ENCODE data around the gene PEG3. TPM values are rescaled to one million over a fixed set of nuclear protein-coding genes. Genes with fewer than 3 reads are reported as not detected.
"Not testable (repeated sequence)": the region's sequence is repeated elsewhere in the genome, so short reads cannot be mapped to it uniquely, and the experiment has no call there.

Gene PEG3
- total and polyA plus RNA-seq, 8 donors: 0.72 to 38.2 (median 2.0) TPM

DNA sequence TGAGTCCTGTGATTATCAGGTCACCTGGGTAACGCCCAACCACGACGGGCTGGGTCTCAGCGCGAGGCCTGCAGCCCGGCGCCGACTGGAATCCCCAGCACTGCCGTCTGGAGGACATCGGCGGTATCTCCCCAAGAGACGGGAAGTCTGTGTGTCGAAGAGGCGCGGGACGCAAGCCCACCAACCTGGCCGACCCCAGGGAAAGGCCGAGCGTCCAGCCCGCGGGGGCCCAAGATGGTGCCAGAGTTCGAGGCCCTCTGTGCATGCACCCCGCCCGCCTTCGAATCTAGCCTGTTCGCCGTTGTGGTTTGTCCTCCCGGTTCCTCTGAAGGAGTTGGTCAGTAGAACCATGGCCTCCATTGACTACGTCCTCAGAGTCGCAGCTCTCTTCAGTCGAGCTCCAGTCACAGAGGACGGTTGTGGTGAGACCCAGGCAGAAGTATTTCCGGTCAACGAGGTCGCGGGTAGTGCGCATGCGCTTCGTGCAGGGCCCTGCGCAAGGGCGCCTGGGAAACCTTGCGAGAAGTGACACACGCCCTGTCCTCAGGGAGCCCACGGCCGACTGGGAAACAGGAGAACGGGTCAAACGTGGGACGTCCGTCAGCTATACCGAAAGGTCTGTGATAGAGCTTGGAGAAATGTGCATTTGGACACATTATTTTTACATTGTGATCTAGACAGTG, 24.1 kb upstream of the PEG3 start:
- H3K4me3 ChIP-seq: no peak overlapping the region

DNA sequence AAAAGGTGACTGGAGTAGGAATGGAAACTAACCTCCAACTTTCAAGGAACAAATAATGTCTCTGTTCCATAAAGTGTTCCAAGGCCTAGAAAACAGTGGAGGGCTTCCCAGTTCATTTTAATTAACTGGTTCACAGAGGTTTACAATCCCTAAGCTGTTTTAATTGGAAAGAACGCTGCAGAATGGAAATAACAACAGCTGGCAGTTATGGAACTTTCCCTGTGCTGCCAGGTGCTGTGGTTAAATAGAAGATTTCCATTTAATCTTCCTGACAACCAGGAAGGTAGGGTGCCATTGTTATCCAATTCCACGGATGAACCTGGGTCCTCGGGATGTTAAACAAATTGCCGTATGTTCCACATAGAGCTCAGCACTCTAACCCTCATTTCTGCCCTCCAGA, 22.2 kb upstream of the PEG3 start:
- no peak overlapping the region for H3K4me3 ChIP-seq
- intact Hi-C loops (cut with DNase I; ENCODE audit: low total_unique reads): no loop called here
- H3K27ac ChIP-seq: no peak overlapping the region
- WGBS, 5 donors: 77 to 84% (median 83%) methylated on average over 4 of the region's 4 CpGs
- H3K27me3 ChIP-seq: no peaks in the 10 kb centered on the region
- no peak for DNase-seq
- no peak for TF ChIP-seq POLR2A (IDR thresholded peaks at IDR 0.05)
- TF ChIP-seq EP300 (IDR thresholded peaks at IDR 0.05): no peak
- peaks cover 0 to 51% (median 31%) of the 10 kb centered on the region in 4 donors for H3K9me3 ChIP-seq
- H3K4me1 ChIP-seq: no peaks in the 10 kb centered on the region
- no peaks in the 10 kb centered on the region for H3K36me3 ChIP-seq

More for the DNA sequence above, 24.1 kb upstream of the PEG3 start:
- no peak for DNase-seq
- intact Hi-C loops (cut with DNase I; ENCODE audit: low total_unique reads): no loop called here
- Histone ChIP-seq H3K36me3 (no peaks in the 10 kb centered on the region), H3K27me3 (no peaks in the 10 kb centered on the region), H3K4me1 (no peaks in the 10 kb centered on the region), H3K9me3 (peaks cover 0 to 64% (median 32%) of the 10 kb centered on the region in 4 donors), H3K27ac (no peak overlapping the region)
- 51 to 70% (median 55%) methylated on average over 48 to 50 of the region's 50 CpGs for WGBS, 5 donors
- TF ChIP-seq, protein P1, sequence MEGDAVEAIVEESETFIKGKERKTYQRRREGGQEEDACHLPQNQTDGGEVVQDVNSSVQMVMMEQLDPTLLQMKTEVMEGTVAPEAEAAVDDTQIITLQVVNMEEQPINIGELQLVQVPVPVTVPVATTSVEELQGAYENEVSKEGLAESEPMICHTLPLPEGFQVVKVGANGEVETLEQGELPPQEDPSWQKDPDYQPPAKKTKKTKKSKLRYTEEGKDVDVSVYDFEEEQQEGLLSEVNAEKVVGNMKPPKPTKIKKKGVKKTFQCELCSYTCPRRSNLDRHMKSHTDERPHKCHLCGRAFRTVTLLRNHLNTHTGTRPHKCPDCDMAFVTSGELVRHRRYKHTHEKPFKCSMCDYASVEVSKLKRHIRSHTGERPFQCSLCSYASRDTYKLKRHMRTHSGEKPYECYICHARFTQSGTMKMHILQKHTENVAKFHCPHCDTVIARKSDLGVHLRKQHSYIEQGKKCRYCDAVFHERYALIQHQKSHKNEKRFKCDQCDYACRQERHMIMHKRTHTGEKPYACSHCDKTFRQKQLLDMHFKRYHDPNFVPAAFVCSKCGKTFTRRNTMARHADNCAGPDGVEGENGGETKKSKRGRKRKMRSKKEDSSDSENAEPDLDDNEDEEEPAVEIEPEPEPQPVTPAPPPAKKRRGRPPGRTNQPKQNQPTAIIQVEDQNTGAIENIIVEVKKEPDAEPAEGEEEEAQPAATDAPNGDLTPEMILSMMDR (IDR thresholded peaks at IDR 0.05): no peak
- TF ChIP-seq POLR2A (IDR thresholded peaks at IDR 0.05): no peak
- TF ChIP-seq EP300 (IDR thresholded peaks at IDR 0.05): no peak
- TF ChIP-seq POLR2AphosphoS5 (IDR thresholded peaks at IDR 0.05): no peak

DNA sequence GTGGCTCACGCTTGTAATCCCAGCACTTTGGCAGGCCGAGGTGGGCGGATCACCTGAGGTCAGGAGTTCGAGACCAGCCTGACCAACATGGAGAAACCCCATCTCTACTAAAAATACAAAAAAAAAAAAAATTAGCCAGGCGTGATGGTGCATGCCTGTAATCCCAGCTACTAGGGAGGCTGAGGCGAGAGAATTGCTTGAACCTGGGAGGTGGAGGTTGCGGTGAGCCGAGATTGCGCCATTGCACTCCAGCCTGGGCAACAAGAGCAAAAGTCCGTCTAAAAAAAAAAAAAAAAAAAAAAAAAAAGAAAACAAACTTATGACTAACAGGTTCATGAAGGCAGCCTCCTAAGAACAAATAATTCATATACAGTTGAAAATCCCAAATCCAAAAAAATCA, 19.9 kb upstream of the PEG3 start:
- H3K27me3 ChIP-seq; H3K27ac ChIP-seq; DNase-seq; H3K36me3 ChIP-seq; H3K4me1 ChIP-seq; intact Hi-C loops (cut with DNase I; ENCODE audit: low total_unique reads); H3K4me3 ChIP-seq: not testable (repeated sequence)
- peaks cover 0 to 55% (median 25%) of the 10 kb centered on the region in 4 donors for H3K9me3 ChIP-seq
- 82 to 91% (median 89%) methylated on average over 10 of the region's 10 CpGs for WGBS, 5 donors

DNA sequence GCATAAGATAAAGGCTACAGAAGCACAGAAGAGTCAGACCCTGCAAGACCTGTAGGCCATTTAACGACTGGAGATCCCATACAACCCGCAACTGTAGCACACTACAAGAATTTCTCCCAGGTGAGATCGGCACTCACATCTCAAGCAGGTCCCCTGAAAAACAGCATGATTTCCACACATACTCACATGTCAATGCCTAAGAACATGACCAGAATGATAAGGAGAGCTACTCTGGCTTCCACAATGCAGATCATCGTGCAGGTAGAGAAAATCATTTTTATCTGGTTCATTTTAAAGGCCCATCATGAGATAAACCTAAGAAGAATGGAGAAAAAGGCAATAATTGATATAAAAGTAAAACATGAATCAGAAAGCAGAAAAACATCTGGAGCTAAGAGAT, 17.5 kb upstream of the PEG3 start:
- Histone ChIP-seq H3K27me3 (peaks cover 0 to 6% (median 0%) of the 10 kb centered on the region in 3 donors), H3K4me1 (no peaks in the 10 kb centered on the region), H3K36me3 (no peaks in the 10 kb centered on the region), H3K27ac (no peak overlapping the region), H3K4me3 (no peak overlapping the region), H3K9me3 (peaks cover 0 to 53% (median 21%) of the 10 kb centered on the region in 4 donors)
- 77 to 85% (median 84%) methylated on average over 4 of the region's 4 CpGs for WGBS, 5 donors
- intact Hi-C loops (cut with DNase I; ENCODE audit: low total_unique reads): no loop called here
- TF ChIP-seq, protein P1 (IDR thresholded peaks at IDR 0.05): no peak
- TF ChIP-seq POLR2A (IDR thresholded peaks at IDR 0.05): no peak
- TF ChIP-seq POLR2AphosphoS5 (IDR thresholded peaks at IDR 0.05): no peak
- no peak for TF ChIP-seq EP300 (IDR thresholded peaks at IDR 0.05)
- DNase-seq: no peak

DNA sequence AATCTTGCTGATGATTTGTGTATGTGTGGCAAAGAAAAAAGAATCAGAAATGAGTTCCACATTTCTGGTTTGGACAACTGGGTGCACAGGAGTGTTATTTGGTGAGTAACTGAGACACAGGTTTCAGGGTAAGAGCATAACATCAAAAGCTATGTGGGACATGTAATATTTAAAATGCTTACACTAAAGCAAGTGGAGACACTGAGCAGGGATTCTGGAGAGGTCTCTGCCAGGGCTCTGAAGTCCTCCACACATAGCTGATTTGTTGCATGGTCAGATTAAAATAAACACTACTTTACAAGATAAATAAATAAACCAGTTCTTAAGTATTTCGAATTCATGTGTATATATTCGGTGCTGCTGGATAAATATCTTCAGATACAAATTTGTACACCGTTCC, 16.3 kb upstream of the PEG3 start:
- no peaks in the 10 kb centered on the region for H3K4me1 ChIP-seq
- no peak for DNase-seq
- 67 to 84% (median 70%) methylated on average over 3 of the region's 3 CpGs for WGBS, 5 donors
- intact Hi-C loops (cut with DNase I; ENCODE audit: low total_unique reads): no loop called here
- H3K27me3 ChIP-seq: peaks cover 0 to 6% (median 0%) of the 10 kb centered on the region in 3 donors
- H3K4me3 ChIP-seq: no peak overlapping the region
- TF ChIP-seq POLR2AphosphoS5 (IDR thresholded peaks at IDR 0.05) (no peak), POLR2A (IDR thresholded peaks at IDR 0.05) (no peak), EP300 (IDR thresholded peaks at IDR 0.05) (no peak)
- TF ChIP-seq, protein P1 (IDR thresholded peaks at IDR 0.05): no peak
- peaks cover 0 to 51% (median 23%) of the 10 kb centered on the region in 4 donors for H3K9me3 ChIP-seq
- no peak overlapping the region for H3K27ac ChIP-seq
- H3K36me3 ChIP-seq: no peaks in the 10 kb centered on the region

DNA sequence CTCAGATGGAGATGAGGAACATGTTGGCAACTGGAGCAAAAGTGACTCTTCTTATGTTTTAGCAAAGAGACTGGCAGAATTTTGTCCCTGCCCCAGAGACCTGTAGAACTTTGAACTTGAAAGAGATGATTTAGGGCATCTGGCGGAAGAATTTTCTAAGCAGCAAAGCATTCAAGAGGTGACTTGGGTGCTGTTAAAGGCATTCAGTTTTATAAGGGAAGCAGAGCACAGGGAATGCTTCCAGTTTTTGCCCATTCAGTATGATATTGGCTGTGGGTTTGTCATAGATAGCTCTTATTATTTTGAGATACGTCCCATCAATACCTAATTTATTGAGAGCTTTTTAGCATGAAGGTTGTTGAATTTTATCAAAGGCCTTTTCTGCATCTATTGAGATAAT, 11.8 kb upstream of the PEG3 start:
- H3K36me3 ChIP-seq; H3K27ac ChIP-seq; H3K4me3 ChIP-seq; intact Hi-C loops (cut with DNase I; ENCODE audit: low total_unique reads); H3K4me1 ChIP-seq; DNase-seq; H3K27me3 ChIP-seq: not testable (repeated sequence)
- 88 to 96% (median 91%) methylated on average over 2 of the region's 2 CpGs for WGBS, 5 donors
- H3K9me3 ChIP-seq: peaks cover 0 to 49% (median 24%) of the 10 kb centered on the region in 4 donors

Data from stomach (tissue), 9 donors.